ENCODE measurements around the gene AZIN2. TPM values are rescaled to one million over a fixed set of nuclear protein-coding genes. Genes with fewer than 3 reads are reported as not detected.
"Not testable (repeated sequence)": the region's sequence is repeated elsewhere in the genome, so short reads cannot be mapped to it uniquely, and the experiment has no call there.

The AZIN2 gene
- total RNA-seq, 2 experiments from 2014 or later, result 2.5 TPM

DNA sequence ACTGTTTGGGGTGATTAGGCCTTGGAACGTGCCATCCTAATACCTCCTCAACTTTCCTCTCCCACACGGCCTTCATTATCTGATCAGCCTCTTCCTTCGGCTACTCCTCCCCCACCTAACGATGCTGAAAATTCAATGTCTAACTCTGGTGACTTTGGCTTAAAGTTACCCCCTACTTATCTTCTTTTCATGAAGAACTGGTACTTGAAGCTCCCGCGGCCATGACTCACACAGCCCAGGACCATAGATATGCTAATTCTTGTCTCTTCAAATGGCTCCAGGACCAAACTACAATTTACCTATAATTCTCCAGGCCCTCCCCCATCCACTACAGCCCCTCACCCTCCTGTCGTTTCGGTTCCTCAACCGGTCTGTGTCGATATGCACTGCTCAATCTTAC lies 15.7 kb upstream of the AZIN2 start:
- POLR2A ChIA-PET, result no interaction called here
- CTCF ChIA-PET, result interaction anchor here (0.9 to 1.8 kb wide), 5 partner anchors 10 to 132 kb away, joined by 3 to 4 read pairs (median 3); no protein-coding TSS in a partner anchor

GRCh38 chr1:33066477-33066876 lies 14.5 kb upstream of the AZIN2 start:
- ATAC-seq; H3K4me1 Mint-ChIP-seq (ENCODE audit: low read depth); H3K27me3 Mint-ChIP-seq; intact Hi-C loops (cut with micrococcal nuclease); POLR2A ChIA-PET; H3K4me3 Mint-ChIP-seq; DNase-seq; H3K27ac Mint-ChIP-seq: not testable (repeated sequence)
- CTCF ChIA-PET, result interaction anchor here (1.6 to 2.1 kb wide), 3 partner anchors 11 to 19 kb away, joined by 3 to 5 read pairs (median 4); partner anchors contain the start of gene AZIN2
- Mint-ChIP-seq H3K9me3 (peaks cover 50% of the 10 kb centered on the region), H3K36me3 (ENCODE audit: low read depth) (peaks cover 14% of the 10 kb centered on the region)

More for the DNA sequence above, 15.7 kb upstream of the AZIN2 start:
- Mint-ChIP-seq H3K4me1 (ENCODE audit: low read depth) (no peaks in the 10 kb centered on the region), H3K27me3 (peaks cover 1% of the 10 kb centered on the region), H3K4me3 (no peak overlapping the region), H3K27ac (no peak overlapping the region), H3K36me3 (ENCODE audit: low read depth) (peaks cover 14% of the 10 kb centered on the region), H3K9me3 (peaks cover 50% of the 10 kb centered on the region)
- intact Hi-C loops (cut with micrococcal nuclease), result no loop called here
- no peak for ATAC-seq
- no peak for DNase-seq
- TF ChIP-seq, protein P1, sequence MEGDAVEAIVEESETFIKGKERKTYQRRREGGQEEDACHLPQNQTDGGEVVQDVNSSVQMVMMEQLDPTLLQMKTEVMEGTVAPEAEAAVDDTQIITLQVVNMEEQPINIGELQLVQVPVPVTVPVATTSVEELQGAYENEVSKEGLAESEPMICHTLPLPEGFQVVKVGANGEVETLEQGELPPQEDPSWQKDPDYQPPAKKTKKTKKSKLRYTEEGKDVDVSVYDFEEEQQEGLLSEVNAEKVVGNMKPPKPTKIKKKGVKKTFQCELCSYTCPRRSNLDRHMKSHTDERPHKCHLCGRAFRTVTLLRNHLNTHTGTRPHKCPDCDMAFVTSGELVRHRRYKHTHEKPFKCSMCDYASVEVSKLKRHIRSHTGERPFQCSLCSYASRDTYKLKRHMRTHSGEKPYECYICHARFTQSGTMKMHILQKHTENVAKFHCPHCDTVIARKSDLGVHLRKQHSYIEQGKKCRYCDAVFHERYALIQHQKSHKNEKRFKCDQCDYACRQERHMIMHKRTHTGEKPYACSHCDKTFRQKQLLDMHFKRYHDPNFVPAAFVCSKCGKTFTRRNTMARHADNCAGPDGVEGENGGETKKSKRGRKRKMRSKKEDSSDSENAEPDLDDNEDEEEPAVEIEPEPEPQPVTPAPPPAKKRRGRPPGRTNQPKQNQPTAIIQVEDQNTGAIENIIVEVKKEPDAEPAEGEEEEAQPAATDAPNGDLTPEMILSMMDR (IDR thresholded peaks at IDR 0.05), result no peak

DNA sequence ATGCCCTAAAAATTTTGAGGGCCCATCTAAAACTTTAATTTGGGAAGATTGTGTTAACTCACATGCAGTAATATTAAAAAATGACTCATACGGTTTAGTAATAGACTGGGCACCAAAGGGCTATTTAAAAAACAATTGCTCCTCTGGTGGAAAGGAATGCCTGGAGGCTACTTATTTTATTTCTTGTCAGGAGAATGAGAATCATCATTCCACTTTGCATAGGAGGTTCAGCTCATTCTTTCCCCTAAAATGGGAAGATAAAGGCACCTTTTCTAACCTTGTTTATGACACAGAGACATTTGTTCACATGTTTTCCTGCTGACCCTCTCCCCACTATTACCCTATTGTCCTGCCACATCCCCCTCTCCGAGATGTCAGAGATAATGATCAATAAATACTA lies 12.8 kb upstream of the AZIN2 start:
- H3K36me3 Mint-ChIP-seq (ENCODE audit: low read depth), result peaks cover 10% of the 10 kb centered on the region
- H3K4me1 Mint-ChIP-seq (ENCODE audit: low read depth); H3K27me3 Mint-ChIP-seq; H3K27ac Mint-ChIP-seq; ATAC-seq; intact Hi-C loops (cut with micrococcal nuclease); POLR2A ChIA-PET; H3K4me3 Mint-ChIP-seq; DNase-seq: not testable (repeated sequence)
- CTCF ChIA-PET, result interaction anchor here (2.1 kb wide), 1 partner anchor 13 kb away, joined by 5 read pairs; no protein-coding TSS in a partner anchor
- H3K9me3 Mint-ChIP-seq, result peaks cover 41% of the 10 kb centered on the region

GRCh38 chr1:33070628-33071027 lies 10.3 kb upstream of the AZIN2 start:
- TF ChIP-seq, protein P1 (IDR thresholded peaks at IDR 0.05), result peak; percentile 14
- Mint-ChIP-seq H3K27ac (no peak overlapping the region), H3K4me3 (no peak overlapping the region), H3K9me3 (peaks cover 17% of the 10 kb centered on the region), H3K36me3 (ENCODE audit: low read depth) (peaks cover 2% of the 10 kb centered on the region), H3K27me3 (peaks cover 1% of the 10 kb centered on the region), H3K4me1 (ENCODE audit: low read depth) (no peaks in the 10 kb centered on the region)
- ChIA-PET CTCF (interaction anchor here (1.5 to 1.6 kb wide), 3 partner anchors 14 to 137 kb away, joined by 3 to 5 read pairs (median 3); no protein-coding TSS in a partner anchor), POLR2A (no interaction called here)
- no peak for ATAC-seq
- no peak for DNase-seq
- intact Hi-C loops (cut with micrococcal nuclease), result no loop called here

GRCh38 chr1:33072707-33073106 lies 8.2 kb upstream of the AZIN2 start:
- CTCF ChIA-PET, result interaction anchor here (0.9 to 1.9 kb wide), 2 partner anchors 12 to 18 kb away, joined by 3 to 4 read pairs; no protein-coding TSS in a partner anchor
- no peaks in the 10 kb centered on the region for H3K36me3 Mint-ChIP-seq (ENCODE audit: low read depth)

More at GRCh38 chr1:33072707-33073106, 8.2 kb upstream of the AZIN2 start:
- Mint-ChIP-seq H3K27ac (no peak overlapping the region), H3K9me3 (peaks cover under 1% of the 10 kb centered on the region), H3K4me1 (ENCODE audit: low read depth) (no peaks in the 10 kb centered on the region), H3K4me3 (no peak overlapping the region), H3K27me3 (no peaks in the 10 kb centered on the region)
- POLR2A ChIA-PET, result no interaction called here
- intact Hi-C loops (cut with micrococcal nuclease), result no loop called here
- DNase-seq (no peak), ATAC-seq (no peak)
- TF ChIP-seq, protein P1 (IDR thresholded peaks at IDR 0.05), result no peak
